H1 (cell line): Measurements from ENCODE around the gene MRPL19. TPM values are rescaled to one million over a fixed set of nuclear protein-coding genes. Genes with fewer than 3 reads are reported as not detected.

Source experiments
- ASH2L ChIP-seq: fragments of 200-600, 300-600 bp; sonication (generic); IDR thresholded peaks from one replicate; pipeline ENCODE4 v1.7.1; 2017; ENCODE audit warnings: low read length
- TAF1 ChIP-seq: IDR thresholded peaks from 2 replicates; pipeline ENCODE4 v1.6.1; 2011; ENCODE audit warnings: mild to moderate bottlenecking, low read depth, low read length
- ZNF274 ChIP-seq: IDR thresholded peaks from 2 replicates; pipeline ENCODE4 v1.7.0; 2012; ENCODE audit warnings: low read length, borderline replicate concordance; ENCODE audit errors: extremely low read depth
- polyA plus RNA-seq, 7 experiments: library from polyadenylated mRNA; depleted of rRNA in 3 of 7; stranded (reverse) in 5 of 7; unstranded in 2 of 7; fragments of >200 nt in 5 of 7; fragments of 200-250 nt in 2 of 7; gene quantifications; 1 replicate in 5 of 7; 2 replicates in 1 of 7; 4 replicates in 1 of 7; pipeline versions ENCODE4 v1.2.1 to v1.2.3, GENCODE V29; 2011 to 2013; ENCODE audit warnings: missing spikeins in 2 of 7, mixed read lengths in 2 of 7
- total RNA-seq: library from RNA; stranded (reverse); fragmentation: NEBNext Ultra II Directional; extraction: Animal tissue kit (Norgen Biotek cat#: 25700); gene quantifications from 2 replicates; pipeline ENCODE4 v1.2.1, GENCODE V29; 2021

MRPL19 gene
- total and polyA plus RNA-seq, 2 of the 8 experiments (the other 6 are each of a cell fraction or from before 2014, with no cell fraction given): 18.1 to 75.2 TPM

DNA sequence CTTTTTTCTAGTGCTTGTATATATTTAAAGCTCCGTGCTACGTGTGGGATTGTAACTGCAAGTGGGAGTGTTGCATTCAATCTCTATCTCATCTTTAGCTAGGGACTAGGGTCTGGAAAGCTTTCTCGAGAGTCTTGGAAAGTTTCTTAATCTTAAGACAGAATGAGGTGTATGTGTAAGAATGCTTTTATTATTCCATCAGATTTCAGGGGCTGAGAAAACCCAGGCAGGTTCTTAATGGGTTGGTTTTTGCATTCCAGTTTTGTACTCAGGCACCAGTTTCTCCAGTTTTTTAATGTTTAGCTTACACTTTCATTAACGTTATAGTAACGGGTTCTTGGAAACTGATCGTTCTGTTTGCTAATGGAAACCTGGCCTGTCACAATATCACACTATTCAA is 20.3 kb downstream of the MRPL19 start (continued):
- TF ChIP-seq ASH2L (no peak), TAF1 (no peak), ZNF274 (no peak)
